Endothelial cell of hepatic sinusoid (primary cell): ENCODE data around the gene ACVR2B.

ENCODE experiments used
- in situ Hi-C: cut with HindIII; loops from 2 replicates; pipeline ENCODE4 v1.10.0; 2017; ENCODE audit warnings: low sequenced_read_pairs

ACVR2B gene

GRCh38 chr3:38480093-38480445 is 26.4 kb downstream of the ACVR2B start:
- in situ Hi-C loops, result loop anchor here (5.0 kb wide), 1 partner anchor 353 kb away; no protein-coding TSS in a partner anchor

GRCh38 chr3:38480930-38481329 is 27.2 kb downstream of the ACVR2B start:
- in situ Hi-C loops, result loop anchor here (5.0 kb wide), 1 partner anchor 354 kb away; no protein-coding TSS in a partner anchor

- in situ Hi-C loops, result loop anchor here (5.0 kb wide), 1 partner anchor 356 kb away; no protein-coding TSS in a partner anchor
Observed at GRCh38 chr3:38482951-38483350, 29.3 kb downstream of the ACVR2B start.

- in situ Hi-C loops, result no loop called here
Observed at GRCh38 chr3:38487323-38487722, 33.6 kb downstream of the ACVR2B start.

- in situ Hi-C loops, result no loop called here
Observed at GRCh38 chr3:38488949-38489348, 35.3 kb downstream of the ACVR2B start.

- in situ Hi-C loops, result loop anchor here (5.0 kb wide), 1 partner anchor 47 kb away; no protein-coding TSS in a partner anchor
Observed at GRCh38 chr3:38489766-38490165, 36.1 kb downstream of the ACVR2B start.

GRCh38 chr3:38490281-38491030 is 36.8 kb downstream of the ACVR2B start:
- in situ Hi-C loops, result loop anchor here (5.0 kb wide), 1 partner anchor 48 kb away; no protein-coding TSS in a partner anchor

GRCh38 chr3:38491215-38491614 is 37.5 kb downstream of the ACVR2B start:
- in situ Hi-C loops, result loop anchor here (5.0 kb wide), 1 partner anchor 49 kb away; no protein-coding TSS in a partner anchor

GRCh38 chr3:38493031-38493430 is 39.3 kb downstream of the ACVR2B start:
- in situ Hi-C loops, result loop anchor here (5.0 kb wide), 1 partner anchor 51 kb away; no protein-coding TSS in a partner anchor

GRCh38 chr3:38496131-38496910 is 42.6 kb downstream of the ACVR2B start, which contains the start of gene EXOG:
EXOG (plus strand) TSS chr3:38496340; CDS start chr3:38496368, 28 bp downstream.
- in situ Hi-C loops, result no loop called here

GRCh38 chr3:38497031-38497430 is 43.3 kb downstream of the ACVR2B start:
- in situ Hi-C loops, result no loop called here

GRCh38 chr3:38500688-38501417 is 47.2 kb downstream of the ACVR2B start:
- in situ Hi-C loops, result loop anchor here (5.0 kb wide), 1 partner anchor 56 kb away; no protein-coding TSS in a partner anchor

- in situ Hi-C loops, result no loop called here
Observed at GRCh38 chr3:38507120-38507519, 53.4 kb downstream of the ACVR2B start.

- in situ Hi-C loops, result no loop called here
Observed at GRCh38 chr3:38509732-38510131, 56.0 kb downstream of the ACVR2B start.

GRCh38 chr3:38510631-38511030 is 56.9 kb downstream of the ACVR2B start:
- in situ Hi-C loops, result no loop called here

GRCh38 chr3:38511546-38511945 is 57.9 kb downstream of the ACVR2B start:
- in situ Hi-C loops, result no loop called here

GRCh38 chr3:38515367-38515766 is 61.7 kb downstream of the ACVR2B start:
- in situ Hi-C loops, result loop anchor here (5.0 kb wide), 2 partner anchors 82 to 137 kb away; no protein-coding TSS in a partner anchor

GRCh38 chr3:38516669-38517068 is 63.0 kb downstream of the ACVR2B start:
- in situ Hi-C loops, result loop anchor here (5.0 kb wide), 2 partner anchors 81 to 136 kb away; no protein-coding TSS in a partner anchor

GRCh38 chr3:38519000-38519399 is 65.3 kb downstream of the ACVR2B start:
- in situ Hi-C loops, result loop anchor here (5.0 kb wide), 2 partner anchors 78 to 133 kb away; no protein-coding TSS in a partner anchor

- in situ Hi-C loops, result loop anchor here (5.0 kb wide), 2 partner anchors 78 to 133 kb away; no protein-coding TSS in a partner anchor
Observed at GRCh38 chr3:38519651-38520050, 66.0 kb downstream of the ACVR2B start.
